Measurements from ENCODE around the gene TIMP4. TPM values are rescaled to one million over a fixed set of nuclear protein-coding genes. Genes with fewer than 3 reads are reported as not detected.

Gene TIMP4
- polyA plus RNA-seq, 1 donor (not counting 4 experiments of a cell fraction or from before 2014, with no cell fraction given) = 0.07 TPM

GRCh38 chr3:12201813-12202212 is 43.1 kb upstream of the TIMP4 start:
- Histone ChIP-seq H3K9ac (ENCODE audit: control insufficient read depth, extremely low read depth, insufficient read depth, low read length) (no peak overlapping the region), H4K20me1 (ENCODE audit: control insufficient read depth, extremely low read depth, insufficient read depth, low read length) (no peaks in the 10 kb centered on the region), H3K9me3 (ENCODE audit: control insufficient read depth, low read depth, low read length) (no peaks in the 10 kb centered on the region), H3K27ac (ENCODE audit: control insufficient read depth, insufficient read depth, low read length) (no peak overlapping the region), H3K4me2 (ENCODE audit: control insufficient read depth, extremely low read depth, insufficient read depth, low read depth, low read length) (no peak overlapping the region), H3K79me2 (ENCODE audit: control insufficient read depth, insufficient read depth, low read length) (no peaks in the 10 kb centered on the region), H3K4me3 (ENCODE audit: control insufficient read depth in 2 of 3, extremely low read depth in 1 of 3, insufficient read depth in 2 of 3, low read depth in 1 of 3, low read length in 3 of 3) (no peak overlapping the region), H3K36me3 (ENCODE audit: control insufficient read depth in 2 of 2, extremely low read depth in 1 of 2, insufficient read depth in 2 of 2, low read length in 2 of 2) (no peaks in the 10 kb centered on the region), H2AFZ (ENCODE audit: control insufficient read depth, low read length) (no peak overlapping the region), H3K27me3 (ENCODE audit: control insufficient read depth, extremely low read depth, insufficient read depth, low read length) (no peaks in the 10 kb centered on the region), H3K9me1 (ENCODE audit: control insufficient read depth, extremely low read depth, insufficient read depth, low read length) (no peaks in the 10 kb centered on the region), H3K4me1 (ENCODE audit: control insufficient read depth, extremely low read depth, insufficient read depth, low read length) (peaks cover 7% of the 10 kb centered on the region)
- FAIRE-seq (no peak), DNase-seq (ENCODE audit: low read depth, low spot score) (no peak)
- dilution Hi-C loops (cut with MboI; ENCODE audit: extremely low pct_ligation_motif_present, low sequenced_read_pairs) = no loop called here
- TF ChIP-seq EZH2 (IDR thresholded peaks at IDR 0.05; ENCODE audit: low read length) (no peak), CTCF (optimal IDR thresholded peaks at IDR 0.05 in 1 of 3, IDR thresholded peaks at IDR 0.05 in 1 of 3, conservative IDR thresholded peaks at IDR 0.05 in 1 of 3; ENCODE audit: extremely low read depth in 1 of 3, insufficient read depth in 2 of 3, low read length in 3 of 3) (no peak)

GRCh38 chr3:12198301-12198700 is 39.6 kb upstream of the TIMP4 start:
- Histone ChIP-seq H3K4me3 (ENCODE audit: control insufficient read depth in 2 of 3, extremely low read depth in 1 of 3, insufficient read depth in 2 of 3, low read depth in 1 of 3, low read length in 3 of 3) (no peak overlapping the region), H3K36me3 (ENCODE audit: control insufficient read depth in 2 of 2, extremely low read depth in 1 of 2, insufficient read depth in 2 of 2, low read length in 2 of 2) (no peaks in the 10 kb centered on the region), H3K27ac (ENCODE audit: control insufficient read depth, insufficient read depth, low read length) (no peak overlapping the region), H3K4me1 (ENCODE audit: control insufficient read depth, extremely low read depth, insufficient read depth, low read length) (peaks cover 28% of the 10 kb centered on the region), H3K9ac (ENCODE audit: control insufficient read depth, extremely low read depth, insufficient read depth, low read length) (no peak overlapping the region), H3K9me3 (ENCODE audit: control insufficient read depth, low read depth, low read length) (no peaks in the 10 kb centered on the region), H3K4me2 (ENCODE audit: control insufficient read depth, extremely low read depth, insufficient read depth, low read depth, low read length) (no peak overlapping the region), H3K27me3 (ENCODE audit: control insufficient read depth, extremely low read depth, insufficient read depth, low read length) (no peaks in the 10 kb centered on the region), H3K9me1 (ENCODE audit: control insufficient read depth, extremely low read depth, insufficient read depth, low read length) (no peaks in the 10 kb centered on the region), H2AFZ (ENCODE audit: control insufficient read depth, low read length) (no peak overlapping the region), H3K79me2 (ENCODE audit: control insufficient read depth, insufficient read depth, low read length) (no peaks in the 10 kb centered on the region), H4K20me1 (ENCODE audit: control insufficient read depth, extremely low read depth, insufficient read depth, low read length) (no peaks in the 10 kb centered on the region)
- FAIRE-seq (no peak), DNase-seq (ENCODE audit: low read depth, low spot score) (no peak)
- dilution Hi-C loops (cut with MboI; ENCODE audit: extremely low pct_ligation_motif_present, low sequenced_read_pairs) = no loop called here
- TF ChIP-seq CTCF (optimal IDR thresholded peaks at IDR 0.05 in 1 of 3, IDR thresholded peaks at IDR 0.05 in 1 of 3, conservative IDR thresholded peaks at IDR 0.05 in 1 of 3; ENCODE audit: extremely low read depth in 1 of 3, insufficient read depth in 2 of 3, low read length in 3 of 3) = no peak
- TF ChIP-seq EZH2 (IDR thresholded peaks at IDR 0.05; ENCODE audit: low read length) = no peak
